Cardiac muscle cell (in vitro differentiated cells and primary cell): ENCODE data around the gene FGF19. TPM values are rescaled to one million over a fixed set of nuclear protein-coding genes. Genes with fewer than 3 reads are reported as not detected.

Experiments used
- DNase-seq, 2 donors: peaks; one replicate each; pipeline versions ENCODE4 v3.0.0 to v3.0.0-alpha.2; 2010 to 2017; ENCODE audit warnings: low read depth in 1 of 2, low spot score in 1 of 2
- H3K27ac ChIP-seq: fragments of 200-600 bp; sonication (generic); 2 replicates; pipeline ENCODE4 v1.5.1; 2016
- H3K27me3 ChIP-seq: fragments of 200-600 bp; sonication (generic); 2 replicates; pipeline ENCODE4 v1.6.0; 2016; ENCODE audit warnings: control low read depth
- H3K36me3 ChIP-seq: fragments of 200-600 bp; sonication (generic); 2 replicates; pipeline ENCODE4 v1.5.1; 2016; ENCODE audit warnings: control low read depth
- H3K4me1 ChIP-seq: fragments of 200-600 bp; sonication (generic); 2 replicates; pipeline ENCODE4 v1.8.1; 2017; ENCODE audit warnings: low read depth, mild to moderate bottlenecking, mixed run types
- H3K4me3 ChIP-seq: fragments of 200-600 bp; sonication (generic); 2 replicates; pipeline ENCODE4 v1.5.1; 2016; ENCODE audit warnings: mild to moderate bottlenecking
- H3K9me3 ChIP-seq: fragments of 200-600 bp; sonication (generic); 2 replicates; pipeline ENCODE4 v1.5.1; 2017; ENCODE audit warnings: low read depth, mild to moderate bottlenecking, control low read depth
- polyA plus RNA-seq: library from polyadenylated mRNA; unstranded; fragments of >200 nt; fragmentation: Nextera tagmentation; extraction: Ambion mirVana; gene quantifications from 2 replicates; pipeline ENCODE4 v1.2.1, GENCODE V29; 2016
- total RNA-seq: library from RNA; depleted of rRNA; stranded (reverse); fragments of >200 nt; gene quantifications from 2 replicates; pipeline ENCODE4 v1.2.3, GENCODE V29; 2016
- TF ChIP-seq, protein P1 (sequence below): IDR thresholded peaks from 2 replicates; pipeline ENCODE4 v1.5.1; 2012; ENCODE audit warnings: low read depth, mild to moderate bottlenecking, low read length

FGF19 gene
- total and polyA plus RNA-seq, 2 experiments from 2014 or later = not detected

DNA sequence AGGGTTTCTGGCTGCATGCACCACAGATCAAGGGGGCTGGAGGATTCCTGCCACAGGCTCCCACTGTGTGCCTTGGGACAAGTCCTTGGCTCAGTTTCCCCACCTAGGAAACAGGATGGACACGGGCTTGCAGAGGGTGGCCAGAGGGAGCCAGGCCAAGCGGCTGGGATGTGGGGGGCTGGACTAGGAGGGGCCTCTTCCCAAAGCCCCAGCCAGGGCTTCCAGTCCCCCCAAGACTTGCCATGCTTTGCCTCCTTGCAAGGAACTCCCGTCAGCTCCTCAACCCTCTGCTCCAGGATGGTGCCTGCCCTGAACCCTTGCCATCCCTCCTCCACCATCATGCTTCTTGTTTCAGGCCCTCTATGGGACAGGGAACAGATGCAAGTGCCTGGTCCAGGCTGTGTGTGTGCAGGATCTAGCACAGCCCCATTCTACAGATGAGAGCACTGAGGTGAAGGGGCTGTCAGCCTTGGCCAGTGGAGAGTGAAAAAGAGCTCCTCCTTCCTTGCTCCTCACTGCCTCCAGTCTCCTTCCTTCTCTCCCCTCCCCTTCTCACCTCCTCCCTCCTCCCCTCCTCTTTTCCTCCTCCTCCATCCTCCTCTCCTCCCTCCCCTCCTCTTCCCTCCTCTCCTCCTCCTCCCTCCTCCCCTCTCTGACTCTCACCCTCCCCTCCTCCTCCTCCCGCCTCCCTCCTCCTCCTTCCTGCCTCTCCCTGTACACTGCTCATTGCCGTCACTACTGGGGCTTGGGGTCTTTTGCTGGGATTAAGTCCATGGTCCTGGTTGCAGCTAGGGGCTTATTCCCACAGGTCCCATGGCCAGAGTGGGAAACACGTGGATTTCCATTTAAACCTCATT, 13.3 kb upstream of the FGF19 start:
- no peaks in the 10 kb centered on the region for H3K9me3 ChIP-seq
- H3K27me3 ChIP-seq = peaks cover 22% of the 10 kb centered on the region
- DNase-seq = no peak
- no peak overlapping the region for H3K27ac ChIP-seq
- H3K36me3 ChIP-seq = no peaks in the 10 kb centered on the region
- TF ChIP-seq, protein P1, sequence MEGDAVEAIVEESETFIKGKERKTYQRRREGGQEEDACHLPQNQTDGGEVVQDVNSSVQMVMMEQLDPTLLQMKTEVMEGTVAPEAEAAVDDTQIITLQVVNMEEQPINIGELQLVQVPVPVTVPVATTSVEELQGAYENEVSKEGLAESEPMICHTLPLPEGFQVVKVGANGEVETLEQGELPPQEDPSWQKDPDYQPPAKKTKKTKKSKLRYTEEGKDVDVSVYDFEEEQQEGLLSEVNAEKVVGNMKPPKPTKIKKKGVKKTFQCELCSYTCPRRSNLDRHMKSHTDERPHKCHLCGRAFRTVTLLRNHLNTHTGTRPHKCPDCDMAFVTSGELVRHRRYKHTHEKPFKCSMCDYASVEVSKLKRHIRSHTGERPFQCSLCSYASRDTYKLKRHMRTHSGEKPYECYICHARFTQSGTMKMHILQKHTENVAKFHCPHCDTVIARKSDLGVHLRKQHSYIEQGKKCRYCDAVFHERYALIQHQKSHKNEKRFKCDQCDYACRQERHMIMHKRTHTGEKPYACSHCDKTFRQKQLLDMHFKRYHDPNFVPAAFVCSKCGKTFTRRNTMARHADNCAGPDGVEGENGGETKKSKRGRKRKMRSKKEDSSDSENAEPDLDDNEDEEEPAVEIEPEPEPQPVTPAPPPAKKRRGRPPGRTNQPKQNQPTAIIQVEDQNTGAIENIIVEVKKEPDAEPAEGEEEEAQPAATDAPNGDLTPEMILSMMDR = no peak
- no peak overlapping the region for H3K4me3 ChIP-seq
- H3K4me1 ChIP-seq = no peaks in the 10 kb centered on the region

DNA sequence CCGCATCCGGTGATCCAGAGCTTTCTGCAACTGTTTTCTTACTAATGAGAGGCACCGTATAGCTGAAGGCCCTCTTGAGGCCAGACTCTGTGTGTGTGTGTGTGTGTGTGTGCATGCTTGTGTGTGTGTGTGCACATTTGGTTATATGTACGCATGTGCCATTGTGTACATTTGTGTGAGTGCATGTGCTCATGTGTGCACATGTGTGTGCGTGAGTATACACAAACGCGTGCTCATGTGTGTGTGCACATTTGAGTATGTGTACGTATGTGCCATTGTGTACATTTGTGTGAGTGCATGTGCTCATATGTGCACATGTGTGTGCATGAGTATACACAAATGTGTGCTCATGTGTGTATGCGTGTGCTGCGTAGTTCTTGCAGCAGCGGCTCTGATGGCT, 12.3 kb upstream of the FGF19 start:
- no peak for DNase-seq
- H3K4me3 ChIP-seq = no peak overlapping the region
- TF ChIP-seq, protein P1 = no peak
- H3K27me3 ChIP-seq = peaks cover 22% of the 10 kb centered on the region
- H3K36me3 ChIP-seq = no peaks in the 10 kb centered on the region
- no peak overlapping the region for H3K27ac ChIP-seq
- no peaks in the 10 kb centered on the region for H3K4me1 ChIP-seq
- no peaks in the 10 kb centered on the region for H3K9me3 ChIP-seq

DNA sequence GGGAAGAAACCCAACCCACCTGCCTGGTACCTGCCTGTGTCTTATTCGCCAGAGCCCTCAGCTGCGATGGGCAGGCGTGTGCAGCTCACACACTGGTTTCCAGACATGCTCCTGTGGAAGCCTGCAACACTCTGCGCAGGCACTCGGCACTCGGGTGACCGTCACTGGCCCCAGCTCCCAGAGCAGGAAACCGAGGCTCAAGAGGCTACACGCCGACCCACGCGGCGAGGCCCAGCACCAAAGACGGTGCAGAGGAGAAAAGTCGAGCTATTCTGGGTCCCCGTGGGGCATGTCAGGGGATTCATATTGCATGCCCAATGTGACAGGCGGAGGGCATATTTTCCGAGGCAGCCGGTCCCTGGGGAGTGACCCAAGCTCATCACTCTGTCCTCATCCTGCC, 11.6 kb upstream of the FGF19 start:
- TF ChIP-seq, protein P1 = no peak
- Histone ChIP-seq H3K4me1 (no peaks in the 10 kb centered on the region), H3K36me3 (no peaks in the 10 kb centered on the region), H3K27ac (no peak overlapping the region), H3K4me3 (no peak overlapping the region), H3K27me3 (peaks cover 22% of the 10 kb centered on the region), H3K9me3 (no peaks in the 10 kb centered on the region)
- DNase-seq = no peak

DNA sequence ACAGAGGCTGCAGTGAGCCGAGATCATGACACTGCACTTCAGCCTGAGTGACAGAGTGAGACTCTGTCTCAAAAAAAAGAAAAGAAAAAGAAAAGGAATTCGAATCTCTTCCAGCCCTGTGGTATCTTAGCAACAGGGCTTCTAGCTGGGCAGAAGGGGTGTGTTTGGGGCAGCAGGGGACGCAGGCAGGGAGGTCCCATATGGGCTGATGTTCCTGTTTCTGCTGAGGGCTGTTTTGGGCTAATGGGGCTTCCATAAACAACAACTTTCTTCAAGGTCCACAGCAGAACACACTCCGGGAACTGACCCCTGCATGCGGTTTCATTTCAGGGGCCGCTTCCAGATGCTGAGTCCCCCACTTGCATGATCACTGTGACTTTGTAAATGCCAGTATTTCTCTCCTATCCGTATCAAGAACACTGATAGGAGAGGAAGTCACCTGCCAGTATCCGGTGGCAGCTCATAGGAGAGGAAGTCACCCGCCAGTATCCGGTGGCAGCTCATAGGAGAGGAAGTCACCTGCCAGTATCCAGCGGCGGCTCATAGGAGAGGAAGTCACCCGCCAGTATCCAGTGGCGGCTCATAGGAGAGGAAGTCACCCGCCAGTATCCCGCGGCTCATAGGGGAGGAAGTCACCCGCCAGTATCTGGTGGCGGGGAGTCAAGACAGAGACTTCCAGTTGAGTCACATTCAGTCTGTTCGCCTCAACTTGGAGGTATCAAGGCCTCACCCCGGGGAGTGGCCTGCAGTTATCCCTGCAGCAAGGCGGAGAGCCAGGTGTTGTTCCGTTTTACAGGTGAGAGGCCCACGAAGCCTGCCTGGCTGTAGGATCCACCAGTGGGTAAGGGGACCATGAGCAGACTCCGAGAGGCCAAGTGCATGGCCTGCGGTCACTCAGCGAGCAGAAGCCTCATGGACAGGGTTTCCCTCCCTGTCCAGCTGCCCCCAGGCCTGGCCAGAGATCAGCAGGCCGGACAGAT, 8.3 kb upstream of the FGF19 start:
- no peak for DNase-seq
- H3K4me1 ChIP-seq = no peaks in the 10 kb centered on the region
- TF ChIP-seq, protein P1 = no peak
- H3K9me3 ChIP-seq = no peaks in the 10 kb centered on the region
- no peak overlapping the region for H3K27ac ChIP-seq
- no peaks in the 10 kb centered on the region for H3K36me3 ChIP-seq
- no peak overlapping the region for H3K4me3 ChIP-seq
- H3K27me3 ChIP-seq = peaks cover 7% of the 10 kb centered on the region

DNA sequence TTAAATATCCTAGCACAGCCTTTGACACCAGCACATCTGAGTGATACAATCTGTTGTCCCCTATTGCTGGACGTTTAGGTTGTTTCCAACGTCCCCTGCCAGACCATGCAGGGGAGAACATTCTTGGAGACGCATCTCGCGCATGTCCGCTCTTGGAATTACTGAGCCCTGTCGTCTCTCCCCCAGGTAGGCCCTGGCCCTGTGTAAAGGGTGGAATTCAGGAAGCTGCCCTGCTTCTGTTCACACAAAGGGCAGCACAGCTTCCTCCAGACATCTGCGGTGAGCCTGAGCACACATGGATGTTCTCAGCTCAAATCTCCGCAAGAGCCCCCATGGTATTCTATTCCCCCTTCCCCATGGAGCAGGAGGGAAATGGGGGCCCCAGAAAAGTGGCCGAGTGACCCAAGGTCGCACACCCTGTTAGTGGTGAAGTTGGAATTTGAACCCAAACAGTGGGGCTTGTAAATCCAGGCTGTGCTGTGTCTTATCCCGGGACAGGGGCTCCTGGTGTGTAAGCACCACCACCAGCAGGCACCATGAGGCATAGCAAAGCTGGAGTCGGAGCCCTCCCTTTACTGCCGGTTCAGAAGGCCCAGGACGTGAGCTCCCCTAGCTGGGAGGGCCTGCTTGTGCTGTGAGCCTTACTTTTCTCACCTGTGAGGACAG, 5.0 kb upstream of the FGF19 start:
- DNase-seq = peak in 1 of 2 donors; percentile 42
- Histone ChIP-seq H3K4me1 (no peaks in the 10 kb centered on the region), H3K9me3 (no peaks in the 10 kb centered on the region), H3K4me3 (no peak overlapping the region), H3K27me3 (peaks cover 24% of the 10 kb centered on the region), H3K27ac (no peak overlapping the region), H3K36me3 (no peaks in the 10 kb centered on the region)
- TF ChIP-seq, protein P1 = no peak
